Stimulated activated CD8-positive, alpha-beta memory T cell treated with anti-CD3 and anti-CD28 coated beads, Interleukin-4, amount 100 ng/mL, for 1 hour (primary cell): Measurements from ENCODE around the gene PIK3C2G.

Experiments
- DNase-seq, 2 donors: peaks; one replicate each; pipeline ENCODE4 v3.0.0-alpha.2; 2020; ENCODE audit warnings: low read depth in 2 of 2, low spot score in 1 of 2

Gene PIK3C2G

GRCh38 chr12:18277196-18277595 lies 15.9 kb downstream of the PIK3C2G start:
- no peak for DNase-seq

- no peak for DNase-seq
These were observed 19.4 kb downstream of the PIK3C2G start for GRCh38 chr12:18280728-18281127.

- DNase-seq, result no peak
These were observed 20.6 kb downstream of the PIK3C2G start for GRCh38 chr12:18281941-18282340.

- DNase-seq, result no peak
These were observed 22.5 kb downstream of the PIK3C2G start for GRCh38 chr12:18283831-18284230.

- no peak for DNase-seq
These were observed 23.1 kb downstream of the PIK3C2G start for GRCh38 chr12:18284386-18284785.

- no peak for DNase-seq
These were observed 23.8 kb downstream of the PIK3C2G start for GRCh38 chr12:18285161-18285560.

GRCh38 chr12:18290386-18290785 lies 29.1 kb downstream of the PIK3C2G start:
- DNase-seq, result no peak

GRCh38 chr12:18294889-18295288 lies 33.6 kb downstream of the PIK3C2G start:
- DNase-seq, result no peak

GRCh38 chr12:18296201-18296908 lies 35.0 kb downstream of the PIK3C2G start:
- no peak for DNase-seq

- DNase-seq, result no peak
These were observed 35.6 kb downstream of the PIK3C2G start for GRCh38 chr12:18296909-18297280.

GRCh38 chr12:18297902-18298301 lies 36.6 kb downstream of the PIK3C2G start:
- no peak for DNase-seq

- no peak for DNase-seq
These were observed 41.6 kb downstream of the PIK3C2G start for GRCh38 chr12:18302809-18303430.

GRCh38 chr12:18304609-18305008 lies 43.3 kb downstream of the PIK3C2G start:
- DNase-seq, result no peak

- DNase-seq, result no peak
These were observed 45.0 kb downstream of the PIK3C2G start for GRCh38 chr12:18306311-18306710.

- DNase-seq, result no peak
These were observed 52.0 kb downstream of the PIK3C2G start for GRCh38 chr12:18313306-18313705.

GRCh38 chr12:18320036-18320617 lies 58.8 kb downstream of the PIK3C2G start:
- DNase-seq, result no peak

GRCh38 chr12:18320976-18321375 lies 59.7 kb downstream of the PIK3C2G start:
- no peak for DNase-seq

- DNase-seq, result no peak
These were observed 61.8 kb downstream of the PIK3C2G start for GRCh38 chr12:18323159-18323558.

- DNase-seq, result no peak
These were observed 65.7 kb downstream of the PIK3C2G start for GRCh38 chr12:18327036-18327435.

GRCh38 chr12:18332173-18332572 lies 70.9 kb downstream of the PIK3C2G start:
- DNase-seq, result no peak

GRCh38 chr12:18339633-18340032 lies 78.3 kb downstream of the PIK3C2G start:
- DNase-seq, result no peak

GRCh38 chr12:18340186-18340585 lies 78.9 kb downstream of the PIK3C2G start:
- DNase-seq, result no peak

- no peak for DNase-seq
These were observed 79.5 kb downstream of the PIK3C2G start for GRCh38 chr12:18340786-18341185.
